NCI-H1105 (cell line): Measurements from ENCODE around the gene GCM1.

Experiments used
- DNase-seq: peaks from one replicate; lab custom pipeline; 2025; lab: John Stamatoyannopoulos, UW

The GCM1 gene

DNA sequence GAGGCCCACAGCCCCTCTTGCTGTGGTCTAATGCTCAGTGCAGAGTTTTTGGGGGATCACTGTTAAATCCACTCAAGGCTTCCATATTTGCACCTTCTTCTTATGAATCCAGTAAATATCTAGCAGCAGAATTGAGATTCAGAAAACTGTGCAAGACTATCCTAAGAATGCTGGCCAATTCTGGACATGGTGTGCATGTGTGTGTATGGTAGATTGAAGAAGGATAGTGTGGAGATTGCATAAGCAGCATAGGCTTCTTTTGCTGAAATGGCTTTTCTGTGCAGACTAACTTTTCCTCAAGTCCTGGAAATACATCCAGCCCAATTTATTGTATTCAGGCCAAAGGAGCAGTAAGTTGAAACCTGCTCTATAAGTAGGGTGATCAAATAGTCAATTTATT lies 43.7 kb downstream of the GCM1 start:
- no peak for DNase-seq

- DNase-seq, result no peak
These were observed 44.5 kb downstream of the GCM1 start for GRCh38 chr6:53103993-53104675.

GRCh38 chr6:53101006-53101405 lies 47.6 kb downstream of the GCM1 start:
- DNase-seq, result no peak

- no peak for DNase-seq
These were observed 48.1 kb downstream of the GCM1 start for GRCh38 chr6:53100561-53100960.

DNA sequence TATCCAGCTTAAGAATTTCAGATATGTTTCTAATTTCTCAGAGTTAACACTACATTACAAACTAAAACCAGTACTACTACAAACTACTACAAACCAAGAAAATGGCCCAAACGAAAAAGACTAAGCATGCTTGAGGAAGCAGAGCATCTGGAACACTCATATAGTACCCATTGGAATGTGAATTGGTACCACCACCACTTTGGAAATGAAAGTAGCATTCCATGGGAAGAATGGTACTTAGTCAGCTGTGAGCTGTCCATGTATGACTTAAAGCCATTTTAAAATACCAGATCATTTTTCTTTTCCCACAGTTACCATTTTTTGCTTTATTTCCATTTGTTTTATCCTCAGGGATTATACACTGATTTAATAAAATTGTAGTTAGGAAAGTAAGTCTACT lies 52.9 kb downstream of the GCM1 start:
- DNase-seq, result no peak

GRCh38 chr6:53095270-53095669 lies 53.4 kb downstream of the GCM1 start:
- no peak for DNase-seq

DNA sequence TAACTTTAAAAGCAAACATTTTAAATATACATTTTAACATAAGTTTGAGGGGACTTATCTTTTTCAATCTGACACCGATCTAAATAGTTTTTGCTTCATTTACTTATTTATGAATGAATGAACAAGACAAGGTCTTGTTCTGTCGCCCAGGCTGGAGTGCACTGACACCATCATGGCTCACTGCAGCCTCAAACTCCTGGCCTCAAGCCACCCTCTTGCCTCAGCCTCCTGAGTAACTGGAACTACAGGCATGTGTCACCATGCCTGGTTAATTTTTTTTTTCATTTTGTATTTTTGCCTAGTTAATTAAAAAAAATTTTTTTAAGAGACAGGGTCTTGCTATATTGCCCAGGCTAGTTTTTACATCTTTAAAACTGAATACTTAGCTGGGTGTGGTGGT lies 58.1 kb downstream of the GCM1 start:
- DNase-seq, result no peak

GRCh38 chr6:53089948-53090347 lies 58.7 kb downstream of the GCM1 start:
- DNase-seq, result no peak

- DNase-seq, result no peak
These were observed 62.3 kb downstream of the GCM1 start for GRCh38 chr6:53086302-53086701.

DNA sequence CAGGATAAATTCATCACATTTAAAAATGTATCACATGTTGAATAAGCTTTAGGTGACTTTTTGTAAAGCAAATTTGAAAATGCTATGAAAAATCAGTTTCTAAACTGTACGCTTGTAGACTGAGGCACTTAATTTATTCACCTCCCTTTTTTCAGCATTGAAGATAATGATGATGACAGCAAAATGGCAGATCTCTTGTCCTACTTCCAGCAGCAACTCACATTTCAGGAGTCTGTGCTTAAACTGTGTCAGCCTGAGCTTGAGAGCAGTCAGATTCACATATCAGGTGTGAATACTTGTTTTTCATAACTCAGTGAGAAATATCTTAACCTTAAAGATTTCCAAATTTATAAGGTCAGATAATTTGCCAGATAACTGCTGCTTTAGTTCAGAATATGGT lies 67.8 kb downstream of the GCM1 start:
- no peak for DNase-seq
